HCT116 (cell line): ENCODE measurements around the gene FHDC1. TPM values are rescaled to one million over a fixed set of nuclear protein-coding genes. Genes with fewer than 3 reads are reported as not detected.

Experiments
- ATAC-seq: fragments of 200-7000 bp; cut with Tn5 transposase; 2 replicates; pipeline ENCODE4 v1.9.1; 2020; ENCODE audit warnings: mild to moderate bottlenecking, moderate library complexity
- BruUV-seq: library from RNA; stranded (reverse); fragments of 400-500 nt; replicated peaks from 2 replicates; lab custom pipeline; 2021; lab: Mats Ljungman, UMichigan
- CTCF ChIA-PET: fragments of 300-600 bp; sonication (Branson Sonifier 250); formaldehyde crosslinking; loops from one replicate; lab custom pipeline; 2021; ENCODE audit warnings: antibody characterized with exemption; lab: Charles Lee
- POLR2A ChIA-PET: fragments of 300-600, 350-600 bp; sonication (Branson Sonifier 250); formaldehyde crosslinking; loops from one replicate; lab custom pipeline; 2021; ENCODE audit warnings: antibody characterized with exemption; lab: Charles Lee
- RAD21 ChIA-PET, 2 experiments: fragments of 300-600 bp; sonication (Branson Sonifier 250); formaldehyde crosslinking; loops; one replicate each; lab custom pipeline; 2023; ENCODE audit warnings: low total read pairs in 2 of 2; ENCODE audit not compliant: uncharacterized antibody in 2 of 2, unreplicated experiment in 2 of 2, low non-redundant PET in 1 of 2; lab: Charles Lee
- DNase-seq: peaks from one replicate; pipeline ENCODE4 v3.0.0-alpha.2; 2010; ENCODE audit warnings: low read depth, low spot score
- H2AFZ ChIP-seq: fragments of 200-600 bp; shearing (Covaris generic), sonication (generic); 2 replicates; pipeline ENCODE4 v1.6.1; 2017; ENCODE audit warnings: low read depth, mixed run types, mixed read lengths, antibody characterized with exemption, low read length; ENCODE audit not compliant: poor library complexity, severe bottlenecking
- H3K27ac ChIP-seq: 2 replicates; pipeline ENCODE4 v1.5.1; 2012; ENCODE audit warnings: low read depth, low read length
- H3K27me3 ChIP-seq: fragments of 200-600 bp; sonication (generic); 2 replicates; pipeline ENCODE4 v1.6.1; 2016; ENCODE audit warnings: mixed run types, low read length, mixed read lengths; ENCODE audit not compliant: insufficient read depth
- H3K36me3 ChIP-seq, 2 experiments: fragments of 200-500 bp in 1 of 2; fragments of 200-600 bp in 1 of 2; sonication (Bioruptor generic) in 1 of 2; sonication (generic) in 1 of 2; 2 replicates each; pipeline versions ENCODE4 v1.5.1 to v1.6.1; 2014 to 2016; ENCODE audit warnings: low read length in 2 of 2, inconsistent platforms in 1 of 2, mixed read lengths in 1 of 2, mixed run types in 1 of 2; ENCODE audit not compliant: insufficient read depth in 2 of 2, control insufficient read depth in 1 of 2
- H3K4me1 ChIP-seq, 2 experiments: fragments of 200-600 bp in 1 of 2; sonication (generic) in 1 of 2; 2 replicates each; pipeline versions ENCODE4 v1.5.1 to v1.6.1; 2012 to 2017; ENCODE audit warnings: low read length in 2 of 2, inconsistent platforms in 1 of 2, mild to moderate bottlenecking in 1 of 2, mixed read lengths in 1 of 2, mixed run types in 1 of 2, moderate library complexity in 1 of 2; ENCODE audit not compliant: insufficient read depth in 2 of 2, control insufficient read depth in 1 of 2
- H3K4me2 ChIP-seq: fragments of 200-600 bp; sonication (generic); 2 replicates; pipeline ENCODE4 v1.6.1; 2017; ENCODE audit warnings: mixed run types, low read length, mixed read lengths
- H3K4me3 ChIP-seq, 2 experiments: fragments of 200-600 bp in 1 of 2; sonication (generic) in 1 of 2; replicated peaks in 1 of 2; 2 replicates each; pipeline ENCODE4 v1.5.1; 2011 to 2016; ENCODE audit warnings: low read length in 2 of 2, control low read depth in 1 of 2, low read depth in 1 of 2, mild to moderate bottlenecking in 1 of 2, mixed read lengths in 1 of 2, mixed run types in 1 of 2
- H3K79me2 ChIP-seq: fragments of 200-600 bp; sonication (generic); 2 replicates; pipeline ENCODE4 v1.6.1; 2017; ENCODE audit warnings: mild to moderate bottlenecking, mixed run types, low read length, moderate library complexity, mixed read lengths; ENCODE audit not compliant: insufficient read depth
- H3K9ac ChIP-seq: fragments of 200-600 bp; sonication (generic); 2 replicates; pipeline ENCODE4 v1.6.1; 2016; ENCODE audit warnings: low read length, mixed read lengths
- H3K9me2 ChIP-seq: fragments of 200-600 bp; sonication (generic), shearing (Covaris generic); 2 replicates; pipeline ENCODE4 v1.6.1; 2017; ENCODE audit warnings: mixed run types, mild to moderate bottlenecking, moderate library complexity; ENCODE audit not compliant: insufficient read depth
- H3K9me3 ChIP-seq, 2 experiments: fragments of 200-500 bp in 1 of 2; fragments of 200-600 bp in 1 of 2; sonication (Bioruptor generic) in 1 of 2; sonication (generic) in 1 of 2; 2 replicates each; pipeline ENCODE4 v1.6.1; 2014 to 2017; ENCODE audit warnings: low read length in 2 of 2, mixed read lengths in 2 of 2, inconsistent platforms in 1 of 2, low read depth in 1 of 2, mild to moderate bottlenecking in 1 of 2, mixed run types in 1 of 2, moderate library complexity in 1 of 2; ENCODE audit not compliant: control insufficient read depth in 1 of 2, insufficient read depth in 1 of 2
- H4K20me1 ChIP-seq: fragments of 200-600 bp; sonication (generic), shearing (Covaris generic); 2 replicates; pipeline ENCODE4 v1.6.1; 2017; ENCODE audit warnings: mixed run types, mild to moderate bottlenecking, moderate library complexity; ENCODE audit not compliant: insufficient read depth
- CBX3 ChIP-seq: IDR thresholded peaks from 2 replicates; pipeline ENCODE4 v1.6.1; 2012; ENCODE audit warnings: low read depth
- CEBPB ChIP-seq: IDR thresholded peaks from 2 replicates; pipeline ENCODE4 v1.6.1; 2012; ENCODE audit warnings: low read depth
- EGR1 ChIP-seq: IDR thresholded peaks from 2 replicates; pipeline ENCODE4 v1.6.1; 2012; ENCODE audit warnings: low read depth
- ELF1 ChIP-seq: IDR thresholded peaks from 2 replicates; pipeline ENCODE4 v1.6.1; 2012; ENCODE audit warnings: low read depth, borderline replicate concordance
- EZH2 ChIP-seq: fragments of 200-600 bp; sonication (generic); IDR thresholded peaks from 2 replicates; pipeline ENCODE4 v1.6.1; 2017; ENCODE audit warnings: antibody characterized with exemption, mixed run types
- EZH2phosphoT487 ChIP-seq: fragments of 200-600 bp; IDR thresholded peaks from 2 replicates; pipeline ENCODE4 v1.6.1; 2018; ENCODE audit warnings: antibody characterized with exemption, borderline replicate concordance
- MAX ChIP-seq: IDR thresholded peaks from 2 replicates; pipeline ENCODE4 v1.6.1; 2012
- POLR2A ChIP-seq: IDR thresholded peaks from 2 replicates; pipeline ENCODE4 v1.7.0; 2011; ENCODE audit warnings: borderline replicate concordance; ENCODE audit not compliant: insufficient read depth, insufficient read length; ENCODE audit errors: extremely low read depth
- POLR2AphosphoS5 ChIP-seq: IDR thresholded peaks from 2 replicates; pipeline ENCODE4 v1.6.1; 2011; ENCODE audit warnings: mild to moderate bottlenecking, low read depth, low read length, moderate library complexity
- RAD21 ChIP-seq: IDR thresholded peaks from 2 replicates; pipeline ENCODE4 v1.6.1; 2012; ENCODE audit warnings: low read depth, mild to moderate bottlenecking
- REST ChIP-seq: IDR thresholded peaks from 2 replicates; pipeline ENCODE4 v1.6.1; 2012; ENCODE audit warnings: low read depth
- SIN3A ChIP-seq: IDR thresholded peaks from 2 replicates; pipeline ENCODE4 v1.6.1; 2012; ENCODE audit warnings: low read depth
- SP1 ChIP-seq: IDR thresholded peaks from 2 replicates; pipeline ENCODE4 v1.6.1; 2012; ENCODE audit warnings: low read depth
- SRF ChIP-seq: IDR thresholded peaks from 2 replicates; pipeline ENCODE4 v1.6.1; 2012; ENCODE audit warnings: low read depth
- TCF7L2 ChIP-seq: IDR thresholded peaks from 2 replicates; pipeline ENCODE4 v1.7.0; 2011; ENCODE audit warnings: borderline replicate concordance, inconsistent platforms; ENCODE audit not compliant: insufficient read depth, insufficient read length; ENCODE audit errors: extremely low read depth
- YY1 ChIP-seq: IDR thresholded peaks from 2 replicates; pipeline ENCODE4 v1.6.1; 2011; ENCODE audit warnings: low read length, low read depth, moderate library complexity, mild to moderate bottlenecking; ENCODE audit not compliant: insufficient replicate concordance; ENCODE audit errors: extremely low read depth
- ZFX ChIP-seq: fragments of 450-650 bp; IDR thresholded peaks from 2 replicates; pipeline ENCODE4 v1.6.1; 2017
- ZNF274 ChIP-seq: fragments of 200-500 bp; sonication (Bioruptor generic); IDR thresholded peaks from 2 replicates; pipeline ENCODE4 v1.6.1; 2014; ENCODE audit warnings: mild to moderate bottlenecking, low read depth, low read length, inconsistent platforms
- intact Hi-C: fragments of 100-400 bp; cut with micrococcal nuclease; formaldehyde crosslinking; loops from 2 replicates; pipeline ENCODE4 v1.10.0; 2022
- total RNA-seq: library from RNA; stranded (reverse); gene quantifications from one replicate; pipeline ENCODE4 v1.2.1, GENCODE V29; 2021; ENCODE audit not compliant: unreplicated experiment

Gene FHDC1
- total RNA-seq, 1 experiment from 2014 or later = 1.8 TPM

GRCh38 chr4:152926959-152927358 lies 9.2 kb upstream of the FHDC1 start:
- RAD21 ChIA-PET = no interaction called here
- Histone ChIP-seq H3K9me2 (no peaks in the 10 kb centered on the region), H4K20me1 (no peaks in the 10 kb centered on the region), H3K9me3 (no peaks in the 10 kb centered on the region), H3K36me3 (no peaks in the 10 kb centered on the region), H2AFZ (no peak overlapping the region), H3K4me3 (no peak overlapping the region), H3K9ac (no peak overlapping the region), H3K4me2 (no peak overlapping the region), H3K27me3 (no peaks in the 10 kb centered on the region), H3K79me2 (no peaks in the 10 kb centered on the region), H3K27ac (no peak overlapping the region), H3K4me1 (no peaks in the 10 kb centered on the region)
- TF ChIP-seq EZH2 (no peak), CEBPB (no peak), YY1 (no peak), ZFX (no peak), ZNF274 (no peak), EZH2phosphoT487 (no peak), TCF7L2 (no peak), SIN3A (no peak), POLR2AphosphoS5 (no peak), ELF1 (no peak), RAD21 (no peak), SP1 (no peak), CBX3 (no peak), EGR1 (no peak)
- POLR2A ChIA-PET = no interaction called here
- ATAC-seq (no peak), DNase-seq (no peak)
- intact Hi-C loops = no loop called here
- CTCF ChIA-PET = no interaction called here
- BruUV-seq = no TSS peak

GRCh38 chr4:152927737-152928136 lies 8.4 kb upstream of the FHDC1 start:
- no peak for ATAC-seq
- TF ChIP-seq MAX (no peak), SIN3A (no peak), YY1 (no peak), ZFX (no peak), POLR2A (no peak), REST (no peak), CEBPB (no peak), POLR2AphosphoS5 (no peak), SRF (no peak)

More at GRCh38 chr4:152927737-152928136, 8.4 kb upstream of the FHDC1 start:
- no peak for DNase-seq
- RAD21 ChIA-PET = no interaction called here
- no peaks in the 10 kb centered on the region for H3K79me2 ChIP-seq
- BruUV-seq = no TSS peak
- no peaks in the 10 kb centered on the region for H4K20me1 ChIP-seq
- H2AFZ ChIP-seq = no peak overlapping the region
- no peaks in the 10 kb centered on the region for H3K9me3 ChIP-seq
- H3K4me2 ChIP-seq = no peak overlapping the region
- H3K36me3 ChIP-seq = no peaks in the 10 kb centered on the region
- no peaks in the 10 kb centered on the region for H3K4me1 ChIP-seq
- CTCF ChIA-PET = no interaction called here
- no peaks in the 10 kb centered on the region for H3K27me3 ChIP-seq
- H3K9ac ChIP-seq = no peak overlapping the region
- intact Hi-C loops = no loop called here
- no peaks in the 10 kb centered on the region for H3K9me2 ChIP-seq
- no peak overlapping the region for H3K4me3 ChIP-seq
- POLR2A ChIA-PET = no interaction called here
- no peak overlapping the region for H3K27ac ChIP-seq
